Right ventricle myocardium inferior (tissue), 1 donor: ENCODE measurements around the gene SYNE1. TPM values are rescaled to one million over a fixed set of nuclear protein-coding genes. Genes with fewer than 3 reads are reported as not detected.
A peak's percentile ranks its signal among the peaks of the same experiment; 100 is the strongest.
"Not testable (repeated sequence)": the region's sequence is repeated elsewhere in the genome, so short reads cannot be mapped to it uniquely, and the experiment has no call there.

Experiments used
- ATAC-seq: fragments of 200-7000 bp; cut with Tn5 transposase; one replicate; pipeline ENCODE4 v1.9.1; 2020; ENCODE audit warnings: mild to moderate bottlenecking, moderate library complexity
- DNase-seq: peaks from one replicate; pipeline ENCODE4 v3.0.0; 2021; ENCODE audit errors: missing footprints
- intact Hi-C: fragments of 100-400 bp; cut with DNase I; formaldehyde crosslinking; loops from one replicate; pipeline ENCODE4 v1.11.0; 2022
- total RNA-seq: library from RNA; stranded (reverse); fragmentation: NEBNext Ultra II Directional; extraction: Animal tissue kit (Norgen Biotek cat#: 25700); gene quantifications from one replicate; pipeline ENCODE4 v1.2.1, GENCODE V29; 2021
- donor health status: DM: no; HTN: yes; CAD: no; lungs with severe emphysema.

The SYNE1 gene
- total RNA-seq, 1 donor from 2014 or later: 84.2 TPM

DNA sequence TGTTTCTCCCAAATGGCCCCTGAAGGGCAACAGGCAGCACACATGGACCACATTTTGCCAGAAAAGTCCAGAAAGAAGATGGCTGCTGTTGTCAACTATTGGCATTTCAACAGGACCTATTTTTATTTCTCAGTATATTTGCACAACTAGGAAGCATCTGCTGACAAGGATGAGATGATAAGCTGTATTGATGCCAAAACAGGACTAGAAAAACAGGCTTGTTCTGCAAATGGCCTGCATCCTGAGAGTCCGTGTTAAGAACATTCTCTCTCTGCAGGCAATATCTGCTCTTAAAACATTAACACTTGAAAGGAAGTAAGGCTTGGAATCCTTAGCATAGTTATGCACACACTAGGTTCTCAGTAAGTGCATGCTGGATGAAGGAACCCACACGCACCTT, 546.0 kb downstream of the SYNE1 start:
- intact Hi-C loops: no loop called here
- ATAC-seq (peak; percentile 45), DNase-seq (no peak)

DNA sequence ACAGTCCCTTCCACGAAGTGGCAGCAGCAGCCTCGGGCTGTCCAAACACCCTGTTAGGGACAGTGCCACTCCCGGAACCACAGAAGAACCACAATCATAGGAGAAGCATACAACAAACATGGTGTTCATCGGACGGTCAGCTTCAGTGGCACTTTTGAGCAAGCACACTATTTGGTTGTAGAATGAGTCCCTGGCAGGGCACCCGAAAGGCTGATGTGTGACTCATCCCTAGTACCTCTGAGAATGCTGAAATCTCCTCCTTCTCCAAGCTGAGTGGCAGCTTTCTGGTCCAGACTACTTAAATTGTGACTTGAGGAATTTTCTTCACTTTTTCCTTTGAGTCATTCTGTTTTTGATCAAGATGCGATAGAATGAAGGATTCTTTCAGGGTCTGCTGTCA, 547.2 kb downstream of the SYNE1 start:
- peak; percentile 47 for ATAC-seq
- intact Hi-C loops: no loop called here
- DNase-seq: no peak

DNA sequence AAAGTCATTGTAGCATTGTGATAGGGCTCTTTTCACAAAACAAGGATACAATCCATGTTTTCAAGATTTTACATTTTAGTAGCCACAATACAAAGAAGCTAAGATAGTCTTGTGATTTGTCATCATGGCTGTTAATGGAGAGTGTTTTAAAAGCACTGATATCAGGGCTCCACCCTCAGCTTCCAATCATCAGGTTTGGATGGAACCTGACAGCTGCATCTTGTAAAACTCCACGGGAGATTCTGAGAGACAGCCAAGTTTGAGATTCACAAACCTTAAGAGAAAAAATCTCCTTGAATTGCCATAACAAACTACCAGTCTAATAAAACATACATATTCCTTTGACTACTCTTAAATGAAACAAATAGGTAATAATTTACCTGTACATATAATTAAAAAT, 549.5 kb downstream of the SYNE1 start:
- ATAC-seq (no peak), DNase-seq (no peak)
- intact Hi-C loops: no loop called here

DNA sequence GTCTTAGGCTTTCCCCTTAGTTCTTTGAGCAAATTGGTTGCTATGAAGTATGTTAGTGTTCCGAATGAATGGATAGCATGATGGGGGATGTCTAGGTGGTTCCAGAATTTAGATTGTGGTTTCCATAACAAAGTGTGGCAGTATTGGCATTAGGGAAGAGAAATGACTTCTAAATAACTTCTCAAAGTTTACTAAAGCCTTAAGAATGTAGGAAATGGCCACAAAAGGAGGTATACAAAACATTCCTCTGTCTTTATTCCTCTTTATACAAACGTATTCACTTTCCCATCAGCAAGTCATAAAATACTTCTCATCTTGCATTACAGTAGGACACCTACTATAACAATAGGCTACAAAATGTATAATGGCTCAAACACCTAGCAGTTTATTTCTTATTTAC, 550.1 kb downstream of the SYNE1 start:
- intact Hi-C loops: no loop called here
- ATAC-seq (no peak), DNase-seq (no peak)

DNA sequence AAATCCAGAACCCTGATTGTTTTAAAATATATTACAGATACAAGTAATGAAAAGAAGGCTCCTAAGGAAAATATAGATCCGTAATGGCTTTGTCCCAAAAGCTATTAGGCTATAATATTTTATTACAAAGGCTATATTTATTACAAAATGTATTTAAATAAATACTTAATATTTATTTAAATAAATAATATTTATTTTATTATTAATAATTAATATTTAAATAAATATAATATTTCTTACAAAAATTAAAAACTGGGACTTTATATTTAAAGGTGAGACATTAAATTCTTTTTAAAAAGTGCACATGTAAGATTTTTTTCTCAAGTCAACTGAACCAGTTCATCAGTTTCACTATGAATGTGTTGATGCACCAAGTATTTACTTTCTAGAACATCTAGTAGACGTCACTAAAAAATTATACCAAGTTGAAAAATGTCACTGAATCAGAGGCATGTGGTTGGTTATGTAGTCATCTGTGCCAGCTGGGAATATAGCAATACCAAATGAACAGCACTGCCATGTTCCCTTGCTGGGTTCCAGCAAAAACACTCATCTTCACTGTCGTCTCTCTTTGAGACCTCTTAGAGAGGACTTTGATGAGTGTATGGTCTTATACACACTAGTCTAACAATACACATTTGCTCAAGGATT, 550.8 kb downstream of the SYNE1 start:
- intact Hi-C loops: no loop called here
- ATAC-seq (no peak), DNase-seq (no peak)

DNA sequence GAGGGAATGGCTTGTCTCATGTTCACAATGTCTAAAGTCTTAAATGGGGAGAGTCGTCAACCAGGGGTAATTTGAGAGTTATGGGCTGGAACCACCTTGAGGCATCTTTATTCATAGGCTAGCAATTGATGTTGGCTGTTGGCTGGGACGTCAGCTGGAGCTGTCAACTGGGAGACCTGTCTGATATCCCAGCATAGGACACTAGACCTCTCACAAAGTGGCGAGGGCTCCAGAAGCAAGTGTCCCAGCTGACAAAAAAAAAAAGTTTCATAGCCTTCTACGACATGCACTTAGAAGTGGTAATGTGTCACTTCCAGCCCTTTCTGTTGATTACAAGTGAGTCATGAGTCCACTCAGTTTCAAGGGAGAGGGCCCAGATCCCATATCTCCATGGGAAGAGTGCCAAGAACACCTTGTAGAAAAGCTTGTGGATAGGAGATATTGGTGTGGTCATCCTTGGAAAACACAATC, 551.7 kb downstream of the SYNE1 start:
- intact Hi-C loops: no loop called here
- no peak for DNase-seq
- ATAC-seq: no peak

DNA sequence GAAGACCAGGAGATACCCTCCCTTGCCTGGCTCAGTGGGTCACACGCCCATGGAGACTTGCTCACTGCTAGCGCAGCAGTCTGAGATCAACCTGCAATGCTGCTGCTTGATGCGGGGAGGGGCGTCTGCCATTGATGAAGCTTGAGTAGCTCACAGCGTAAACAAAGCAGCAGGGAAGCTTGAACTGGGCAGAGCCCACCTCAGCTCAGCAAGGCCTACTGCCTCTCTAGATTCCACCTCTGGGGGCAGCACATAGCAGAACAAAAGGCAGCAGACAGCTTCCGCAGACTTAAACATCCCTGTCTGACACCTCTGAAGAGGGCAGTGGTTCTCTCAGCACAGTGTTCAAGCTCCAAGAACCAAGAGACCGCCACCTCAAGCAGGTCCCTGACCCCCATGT, 558.4 kb downstream of the SYNE1 start:
- DNase-seq (no peak), ATAC-seq (no peak)
- intact Hi-C loops: no loop called here

DNA sequence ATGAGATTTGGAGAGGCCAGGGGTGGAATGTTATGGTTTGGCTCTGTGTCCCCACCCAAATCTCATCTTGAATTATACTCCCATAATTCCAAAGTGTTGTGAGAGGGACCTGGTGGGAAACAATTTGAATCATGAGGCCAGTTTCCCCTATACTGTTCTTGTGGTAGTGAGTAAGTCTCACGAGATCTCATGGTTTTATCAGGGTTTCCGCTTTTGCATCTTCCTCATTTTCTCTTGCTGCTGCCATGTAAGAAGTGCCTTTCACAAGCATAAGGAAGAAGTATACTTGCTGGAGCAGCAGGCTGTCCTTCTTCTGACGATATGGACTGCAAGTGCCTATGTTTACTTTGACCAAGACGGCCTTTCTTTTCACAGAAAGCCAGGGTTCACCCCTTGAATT, 559.2 kb downstream of the SYNE1 start:
- ATAC-seq (no peak), DNase-seq (no peak)
- intact Hi-C loops: no loop called here

DNA sequence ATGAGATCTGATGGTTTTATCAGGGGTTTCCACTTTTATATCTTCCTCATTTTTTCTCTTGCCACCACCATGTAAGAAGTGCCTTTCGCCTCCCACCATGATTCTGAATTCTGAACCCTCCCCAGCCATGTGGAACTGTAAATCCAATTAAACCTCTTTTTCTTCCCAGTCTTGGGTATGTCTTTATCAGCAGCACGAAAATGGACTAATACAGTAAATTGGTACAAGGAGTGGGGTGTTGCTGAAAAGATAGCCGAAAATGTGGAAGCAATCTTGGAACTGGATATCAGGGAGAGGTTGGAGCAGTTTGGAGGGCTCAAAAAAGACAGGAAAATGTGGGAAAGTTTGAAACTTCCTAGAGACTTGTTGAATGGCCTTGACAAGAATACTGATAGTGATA, 560.9 kb downstream of the SYNE1 start:
- DNase-seq, intact Hi-C loops, ATAC-seq: not testable (repeated sequence)

DNA sequence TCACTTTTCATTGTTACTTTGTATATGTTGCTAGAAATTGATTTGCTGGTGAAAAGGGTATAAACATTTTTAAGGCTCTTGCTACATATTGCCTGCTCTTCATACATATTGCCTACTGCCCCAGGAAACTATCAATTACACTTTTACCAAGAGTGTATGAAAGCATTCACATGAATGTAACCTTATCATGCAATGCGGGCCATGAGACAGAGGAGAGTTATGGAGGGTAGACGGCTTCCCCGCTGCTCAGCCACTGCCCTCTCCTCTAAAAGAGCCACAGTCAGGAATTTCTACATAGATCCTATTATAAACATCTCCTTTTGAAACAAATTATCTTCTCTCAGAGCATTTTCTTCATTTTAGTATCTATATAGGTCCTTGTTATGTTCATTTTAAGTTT, 565.3 kb downstream of the SYNE1 start:
- ATAC-seq (no peak), DNase-seq (no peak)
- intact Hi-C loops: no loop called here

Other genes with a start within 250 kb of the SYNE1 start
- 17.6 TPM for gene MYCT1, start 60.5 kb upstream of the SYNE1 start, total RNA-seq
- gene VIP, start 113.4 kb upstream of the SYNE1 start, total RNA-seq: 0.41 TPM